Spleen (tissue), 11 donors: ENCODE results near the gene GPBP1. TPM values are rescaled to one million over a fixed set of nuclear protein-coding genes. Genes with fewer than 3 reads are reported as not detected.

Source experiments
- DNase-seq: peaks from one replicate; pipeline ENCODE4 v3.0.0-alpha.2; 2020
- H3K27ac ChIP-seq, 8 donors: fragments of 200-600 bp; sonication (generic) in 7 of 8; 1 replicate in 4 of 8; 2 replicates in 4 of 8; pipeline versions ENCODE4 v1.5.0 to v1.8.0; 2016 to 2021; ENCODE audit warnings: inconsistent platforms in 4 of 8, mild to moderate bottlenecking in 4 of 8, moderate library complexity in 1 of 8
- H3K27me3 ChIP-seq, 7 donors: fragments of 200-600 bp; sonication (generic) in 6 of 7; replicated peaks in 1 of 7; 1 replicate in 4 of 7; 2 replicates in 3 of 7; pipeline versions ENCODE4 v1.5.0 to v1.8.0; 2016 to 2021; ENCODE audit warnings: inconsistent platforms in 3 of 7, mild to moderate bottlenecking in 1 of 7
- H3K36me3 ChIP-seq, 6 donors: fragments of 200-600 bp; sonication (generic) in 5 of 6; 1 replicate in 4 of 6; 2 replicates in 2 of 6; pipeline versions ENCODE4 v1.5.0 to v1.8.0; 2016 to 2021; ENCODE audit warnings: inconsistent platforms in 2 of 6
- H3K4me1 ChIP-seq, 6 donors: fragments of 200-600 bp; sonication (generic) in 5 of 6; 1 replicate in 3 of 6; 2 replicates in 3 of 6; pipeline versions ENCODE4 v1.5.0 to v1.8.0; 2016 to 2021; ENCODE audit warnings: inconsistent platforms in 3 of 6
- H3K4me3 ChIP-seq, 8 donors: fragments of 200-600 bp; sonication (generic) in 7 of 8; 1 replicate in 4 of 8; 2 replicates in 4 of 8; pipeline versions ENCODE4 v1.5.0 to v1.8.0; 2016 to 2021; ENCODE audit warnings: inconsistent platforms in 4 of 8, mild to moderate bottlenecking in 4 of 8, moderate library complexity in 2 of 8
- H3K9me3 ChIP-seq, 8 donors: fragments of 200-600 bp; sonication (generic) in 7 of 8; 1 replicate in 4 of 8; 2 replicates in 4 of 8; pipeline versions ENCODE4 v1.5.0 to v1.8.0; 2016 to 2021; ENCODE audit warnings: inconsistent platforms in 4 of 8
- POLR2A ChIP-seq, 3 donors: fragments of 450-650 bp; IDR thresholded peaks; one replicate each; pipeline ENCODE4 v1.5.1; 2017; ENCODE audit warnings: antibody characterized with exemption in 3 of 3, mild to moderate bottlenecking in 1 of 3
- POLR2AphosphoS5 ChIP-seq, 3 donors: sonication (generic); formaldehyde crosslinking; IDR thresholded peaks; one replicate each; pipeline ENCODE4 v1.5.1; 2017; ENCODE audit warnings: antibody characterized with exemption in 3 of 3
- WGBS, 5 donors: extraction: QIAGEN DNeasy Blood & Tissue Kit in 3 of 5; methylation state at CpG; one replicate each; pipeline versions ENCODE4 v1.1.5 to v1.1.7; 2013 to 2018; 5-methylcytosine and 5-hydroxymethylcytosine counted together
- intact Hi-C: fragments of 100-400 bp; cut with DNase I; formaldehyde crosslinking; loops from one replicate; pipeline ENCODE4 v1.15.0; 2023; ENCODE audit warnings: low total_unique reads
- polyA plus RNA-seq, 3 donors: library from polyadenylated mRNA; stranded (reverse); fragments of 200-250 nt; gene quantifications; one replicate each; pipeline ENCODE4 v1.2.1, GENCODE V29; 2013
- total RNA-seq, 7 donors: library from RNA; depleted of rRNA in 3 of 7; stranded (reverse); fragments of >200 nt in 3 of 7; fragmentation: NEBNext Ultra II Directional in 4 of 7; extraction: Animal tissue kit (Norgen Biotek cat#: 25700) in 4 of 7; gene quantifications; one replicate each; pipeline versions ENCODE4 v1.1.0 to v1.2.1, GENCODE V29; 2016 to 2021
- TF ChIP-seq, protein P1 (sequence below), 11 experiments: fragments of 200-600 bp in 7 of 11; fragments of 450-650 bp in 4 of 11; sonication (generic) in 4 of 11; IDR thresholded peaks in 8 of 11; conservative IDR thresholded peaks in 3 of 11; 1 replicate in 7 of 11; 2 replicates in 4 of 11; pipeline versions ENCODE4 v1.4.0 to v1.8.0; 2016 to 2021; ENCODE audit warnings: antibody characterized with exemption in 11 of 11, inconsistent platforms in 4 of 11, mild to moderate bottlenecking in 1 of 11
- donor health status: healthy with polysubstance abuse.
- donor health status: DM: no; HTN: no; CAD: no; lungs with moderate emphysema.
- donor health status: DM: no; HTN: no; CAD: no.
- donor health status: Bipolar disorder and iron deficiency.
- donor health status: healthy.
- donor health status: DM: no; HTN: no; CAD: no.
- donor health status: DM: yes; HTN: yes; CAD: no.

GPBP1 gene
- total and polyA plus RNA-seq, 10 donors: 58.0 to 118 (median 87.1) TPM

DNA sequence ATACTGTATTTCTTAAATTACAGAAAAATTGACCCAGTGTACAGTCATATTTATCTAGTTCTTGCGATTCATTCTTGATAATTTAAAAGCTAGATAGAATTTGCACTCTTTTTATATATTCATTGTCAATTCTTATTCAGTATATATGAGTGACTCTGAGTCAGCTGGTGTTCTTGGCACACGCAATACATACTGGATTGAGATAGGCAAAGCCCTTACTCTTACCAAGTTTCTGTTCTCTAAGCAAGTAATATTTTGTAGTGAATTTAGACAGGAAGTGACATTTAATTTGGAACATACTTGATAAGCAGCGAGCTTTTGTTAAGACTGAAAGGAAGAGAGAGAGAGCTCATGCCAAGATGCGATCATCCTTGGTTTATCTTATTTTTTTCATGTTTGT lies 57.7 kb downstream of the GPBP1 start:
- intact Hi-C loops: no loop called here
- TF ChIP-seq, protein P1, sequence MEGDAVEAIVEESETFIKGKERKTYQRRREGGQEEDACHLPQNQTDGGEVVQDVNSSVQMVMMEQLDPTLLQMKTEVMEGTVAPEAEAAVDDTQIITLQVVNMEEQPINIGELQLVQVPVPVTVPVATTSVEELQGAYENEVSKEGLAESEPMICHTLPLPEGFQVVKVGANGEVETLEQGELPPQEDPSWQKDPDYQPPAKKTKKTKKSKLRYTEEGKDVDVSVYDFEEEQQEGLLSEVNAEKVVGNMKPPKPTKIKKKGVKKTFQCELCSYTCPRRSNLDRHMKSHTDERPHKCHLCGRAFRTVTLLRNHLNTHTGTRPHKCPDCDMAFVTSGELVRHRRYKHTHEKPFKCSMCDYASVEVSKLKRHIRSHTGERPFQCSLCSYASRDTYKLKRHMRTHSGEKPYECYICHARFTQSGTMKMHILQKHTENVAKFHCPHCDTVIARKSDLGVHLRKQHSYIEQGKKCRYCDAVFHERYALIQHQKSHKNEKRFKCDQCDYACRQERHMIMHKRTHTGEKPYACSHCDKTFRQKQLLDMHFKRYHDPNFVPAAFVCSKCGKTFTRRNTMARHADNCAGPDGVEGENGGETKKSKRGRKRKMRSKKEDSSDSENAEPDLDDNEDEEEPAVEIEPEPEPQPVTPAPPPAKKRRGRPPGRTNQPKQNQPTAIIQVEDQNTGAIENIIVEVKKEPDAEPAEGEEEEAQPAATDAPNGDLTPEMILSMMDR (IDR thresholded peaks at IDR 0.05 in 8 of 11, conservative IDR thresholded peaks at IDR 0.05 in 3 of 11): no peak
- TF ChIP-seq POLR2AphosphoS5 (IDR thresholded peaks at IDR 0.05): no peak
- TF ChIP-seq POLR2A (IDR thresholded peaks at IDR 0.05): no peak
- DNase-seq: no peak
- H3K4me1 ChIP-seq: peaks cover 0 to 46% (median 11%) of the 10 kb centered on the region in 6 donors
- H3K9me3 ChIP-seq: no peaks in the 10 kb centered on the region
- no peak overlapping the region for H3K4me3 ChIP-seq
- H3K36me3 ChIP-seq: peaks cover 0 to 82% (median 48%) of the 10 kb centered on the region in 6 donors
- WGBS, 5 donors: 67 to 82% (median 73%) methylated on average over 4 of the region's 4 CpGs
- peak overlapping the region in 4 of 8 donors; percentile 9 to 50 (median 40) for H3K27ac ChIP-seq
- no peaks in the 10 kb centered on the region for H3K27me3 ChIP-seq

DNA sequence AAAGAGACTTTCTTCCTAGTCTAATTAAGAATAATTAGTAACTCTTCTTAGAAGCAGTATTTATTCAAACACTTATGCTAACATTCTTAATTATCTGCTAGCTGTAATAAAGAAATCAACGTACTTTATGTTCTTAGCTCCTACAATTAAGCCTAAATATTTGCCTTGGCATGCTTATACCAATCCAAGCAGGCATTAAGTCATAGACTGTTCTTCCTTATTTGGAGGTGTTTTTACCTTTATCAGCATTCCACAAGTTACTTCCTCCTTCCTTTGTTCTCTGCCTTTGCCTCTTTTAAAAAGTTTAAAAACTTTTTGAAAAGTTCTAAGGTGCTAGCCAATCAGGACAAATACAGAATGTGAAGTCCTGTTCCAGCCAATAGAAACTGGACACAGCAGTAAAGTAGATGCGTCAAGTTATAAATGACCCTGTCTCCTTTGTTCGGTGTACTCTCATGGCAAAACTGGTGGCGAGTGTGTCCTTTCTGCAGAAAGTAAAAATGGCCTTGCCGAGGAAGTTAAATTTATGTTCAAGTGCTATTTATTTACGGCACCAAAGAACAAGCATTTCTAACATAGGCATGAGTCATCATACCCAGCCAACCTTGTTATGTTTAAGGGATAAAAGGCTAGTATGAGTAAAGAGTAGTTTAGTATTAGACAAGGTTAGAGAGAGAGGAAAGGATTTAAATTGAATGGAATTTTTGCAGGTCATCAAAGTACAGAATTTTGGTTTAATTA lies 58.6 kb downstream of the GPBP1 start:
- no peak for TF ChIP-seq POLR2A (IDR thresholded peaks at IDR 0.05)
- no peak for TF ChIP-seq POLR2AphosphoS5 (IDR thresholded peaks at IDR 0.05)
- TF ChIP-seq, protein P1 (IDR thresholded peaks at IDR 0.05 in 8 of 11, conservative IDR thresholded peaks at IDR 0.05 in 3 of 11): no peak

DNA sequence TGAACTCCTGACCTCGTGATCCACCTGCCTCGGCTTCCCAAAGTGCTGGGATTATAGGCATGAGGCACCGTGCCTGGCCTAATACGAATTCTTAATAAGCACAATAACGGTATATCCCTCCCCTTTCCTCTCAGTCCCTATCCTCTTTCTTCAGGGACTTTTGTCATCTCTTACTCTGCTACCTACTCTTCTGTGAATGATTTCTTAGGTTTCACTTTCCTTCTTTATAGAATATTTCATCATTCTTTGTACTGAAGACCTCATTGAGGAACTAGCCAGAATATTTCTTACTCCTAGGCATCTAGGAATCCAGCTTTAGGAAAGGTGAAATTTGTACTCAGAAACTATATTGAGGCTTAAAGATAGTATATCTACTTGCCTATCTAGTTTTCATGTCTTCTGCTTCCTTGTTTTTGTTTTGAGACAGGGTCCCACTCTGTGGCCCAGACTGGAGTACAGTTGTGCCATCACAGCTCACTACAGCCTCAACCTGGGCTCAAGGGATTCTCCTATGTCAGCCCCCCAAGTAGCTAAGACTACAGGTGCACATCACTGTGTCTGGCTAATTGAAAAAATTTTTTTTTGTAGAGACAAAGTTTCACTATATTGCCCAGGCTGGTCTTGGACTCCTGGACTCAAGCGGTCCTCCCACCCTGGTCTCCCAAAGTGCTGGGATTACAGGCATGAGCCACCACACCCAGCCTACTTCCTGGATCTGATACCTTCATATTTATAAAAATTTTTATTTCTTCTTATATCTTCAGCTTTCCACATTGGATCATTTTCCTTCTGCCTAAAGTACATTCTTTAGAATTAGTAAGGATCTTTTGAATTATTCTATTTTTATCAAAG lies 69.7 kb downstream of the GPBP1 start:
- TF ChIP-seq, protein P1 (IDR thresholded peaks at IDR 0.05 in 8 of 11, conservative IDR thresholded peaks at IDR 0.05 in 3 of 11): no peak
- TF ChIP-seq POLR2A (IDR thresholded peaks at IDR 0.05) (no peak), POLR2AphosphoS5 (IDR thresholded peaks at IDR 0.05) (no peak)
- 87 to 95% (median 90%) methylated on average over 6 of the region's 6 CpGs for WGBS, 5 donors

More for the DNA sequence above, 58.6 kb downstream of the GPBP1 start:
- no peak for DNase-seq
- peaks cover 0 to 51% (median 11%) of the 10 kb centered on the region in 6 donors for H3K4me1 ChIP-seq
- peaks cover 0 to 82% (median 50%) of the 10 kb centered on the region in 6 donors for H3K36me3 ChIP-seq
- H3K27me3 ChIP-seq: no peaks in the 10 kb centered on the region
- no peak overlapping the region for H3K4me3 ChIP-seq
- WGBS, 5 donors: 96 to 99% (median 96%) methylated on average over 6 of the region's 6 CpGs
- H3K27ac ChIP-seq: peak overlapping the region in 3 of 8 donors; percentile 9 to 50 (median 43)
- H3K9me3 ChIP-seq: no peaks in the 10 kb centered on the region
- intact Hi-C loops: no loop called here

DNA sequence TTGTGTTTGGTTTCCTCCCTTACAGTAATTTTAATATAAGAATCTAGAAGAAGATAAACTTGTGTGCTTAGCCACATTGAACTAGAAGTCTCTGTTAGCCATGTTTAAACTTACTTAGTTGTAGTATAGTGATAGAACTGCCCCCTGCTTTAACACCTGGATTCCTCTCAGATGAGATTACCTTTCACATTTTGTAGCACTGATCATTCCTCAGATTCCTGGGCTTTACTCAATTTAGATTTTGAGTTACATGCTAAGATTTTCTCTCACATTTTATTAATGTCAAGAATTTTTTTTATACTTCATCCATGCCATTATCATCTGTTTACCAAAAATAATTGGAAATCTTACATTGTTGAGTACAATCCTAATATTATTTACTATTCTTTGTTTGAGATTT lies 70.5 kb downstream of the GPBP1 start:
- Histone ChIP-seq H3K27me3 (no peaks in the 10 kb centered on the region), H3K4me1 (peaks cover 0 to 25% (median 4%) of the 10 kb centered on the region in 6 donors), H3K36me3 (peaks cover 6 to 92% (median 31%) of the 10 kb centered on the region in 6 donors), H3K9me3 (no peaks in the 10 kb centered on the region), H3K27ac (no peak overlapping the region), H3K4me3 (no peak overlapping the region)
- TF ChIP-seq POLR2A (IDR thresholded peaks at IDR 0.05): no peak
- no peak for TF ChIP-seq POLR2AphosphoS5 (IDR thresholded peaks at IDR 0.05)
- TF ChIP-seq, protein P1 (IDR thresholded peaks at IDR 0.05 in 8 of 11, conservative IDR thresholded peaks at IDR 0.05 in 3 of 11): no peak
- DNase-seq: no peak
- intact Hi-C loops: no loop called here

More for the DNA sequence above, 69.7 kb downstream of the GPBP1 start:
- DNase-seq: no peak
- Histone ChIP-seq H3K36me3 (peaks cover 6 to 92% (median 26%) of the 10 kb centered on the region in 6 donors), H3K27ac (peak overlapping the region in 1 of 8 donors; percentile 34), H3K4me3 (no peak overlapping the region), H3K9me3 (no peaks in the 10 kb centered on the region), H3K4me1 (peaks cover 0 to 25% (median 4%) of the 10 kb centered on the region in 6 donors), H3K27me3 (no peaks in the 10 kb centered on the region)
- intact Hi-C loops: no loop called here
